Ovary (tissue), 3 donors: ENCODE data around the gene MEI1.

Experiments
- CTCF ChIP-seq, 3 donors: fragments of 450-650 bp in 2 of 3; fragments of 200-600 bp in 1 of 3; IDR thresholded peaks; one replicate each; pipeline versions ENCODE4 v1.5.1 to v1.8.0; 2016 to 2022; ENCODE audit warnings: antibody characterized with exemption in 3 of 3, mild to moderate bottlenecking in 1 of 3
- EP300 ChIP-seq: sonication (generic); formaldehyde crosslinking; IDR thresholded peaks from one replicate; pipeline ENCODE4 v1.6.1; 2017; ENCODE audit warnings: antibody characterized with exemption
- POLR2A ChIP-seq: fragments of 450-650 bp; IDR thresholded peaks from one replicate; pipeline ENCODE4 v1.6.1; 2017; ENCODE audit warnings: antibody characterized with exemption, mild to moderate bottlenecking, moderate library complexity
- donor health status: DM: no; HTN: no; CAD: no.

GRCh38 chr22:41805639-41806038, 106.3 kb downstream of the MEI1 start:
- TF ChIP-seq CTCF (IDR thresholded peaks at IDR 0.05) (no peak), POLR2A (no peak), EP300 (no peak)
